Fibroblast of lung (primary cell): ENCODE results near the gene TPO. TPM values are rescaled to one million over a fixed set of nuclear protein-coding genes. Genes with fewer than 3 reads are reported as not detected.

Source experiments
- DNase-seq, 2 donors: peaks; one replicate each; pipeline versions ENCODE4 v3.0.0 to v3.0.0-alpha.2; 2010; ENCODE audit warnings: low read depth in 2 of 2
- H2AFZ ChIP-seq: 2 replicates; pipeline ENCODE4 v1.5.1; 2012; ENCODE audit warnings: low read length, control low read depth, inconsistent platforms
- H3K27ac ChIP-seq: 2 replicates; pipeline ENCODE4 v1.5.1; 2011; ENCODE audit warnings: low read length, control low read depth; ENCODE audit not compliant: insufficient read depth
- H3K27me3 ChIP-seq: 2 replicates; pipeline ENCODE4 v1.5.1; 2011; ENCODE audit warnings: mild to moderate bottlenecking, low read length; ENCODE audit not compliant: control insufficient read depth, insufficient read depth
- H3K36me3 ChIP-seq: 2 replicates; pipeline ENCODE4 v1.5.1; 2011; ENCODE audit warnings: low read length; ENCODE audit not compliant: control insufficient read depth, insufficient read depth
- H3K4me1 ChIP-seq: 2 replicates; pipeline ENCODE4 v1.5.1; 2011; ENCODE audit warnings: low read length; ENCODE audit not compliant: control insufficient read depth, insufficient read depth; ENCODE audit errors: extremely low read depth
- H3K4me2 ChIP-seq: 2 replicates; pipeline ENCODE4 v1.5.1; 2011; ENCODE audit warnings: low read length, control low read depth; ENCODE audit not compliant: insufficient read depth; ENCODE audit errors: extremely low read depth
- H3K4me3 ChIP-seq, 4 experiments: fragments of 200-600 bp in 1 of 4; sonication (generic) in 1 of 4; replicated peaks in 1 of 4; 2 replicates each; pipeline ENCODE4 v1.5.1; 2011 to 2016; ENCODE audit warnings: low read length in 4 of 4, low read depth in 3 of 4, mild to moderate bottlenecking in 3 of 4, control low read depth in 2 of 4, inconsistent platforms in 1 of 4, mixed read lengths in 1 of 4; ENCODE audit not compliant: insufficient read depth in 1 of 4; ENCODE audit errors: control extremely low read depth in 1 of 4
- H3K79me2 ChIP-seq: 2 replicates; pipeline ENCODE4 v1.5.1; 2012; ENCODE audit warnings: mild to moderate bottlenecking, low read length, inconsistent platforms; ENCODE audit not compliant: control insufficient read depth, insufficient read depth
- H3K9ac ChIP-seq: 2 replicates; pipeline ENCODE4 v1.5.1; 2011; ENCODE audit warnings: mild to moderate bottlenecking, low read length, control low read depth; ENCODE audit not compliant: insufficient read depth
- H3K9me3 ChIP-seq: 2 replicates; pipeline ENCODE4 v1.5.1; 2012; ENCODE audit warnings: low read depth, low read length; ENCODE audit not compliant: control insufficient read depth, insufficient read depth
- H4K20me1 ChIP-seq: 2 replicates; pipeline ENCODE4 v1.5.1; 2011; ENCODE audit warnings: low read length; ENCODE audit not compliant: control insufficient read depth, insufficient read depth; ENCODE audit errors: extremely low read depth
- EZH2 ChIP-seq: IDR thresholded peaks from 2 replicates; pipeline ENCODE4 v1.5.1; 2012; ENCODE audit warnings: low read length, control low read depth, mild to moderate bottlenecking; ENCODE audit errors: missing control alignments
- polyA plus RNA-seq, 2 donors: library from polyadenylated mRNA; depleted of rRNA in 1 of 2; stranded (reverse) in 1 of 2; unstranded in 1 of 2; fragments of >200 nt; gene quantifications; 2 replicates each; pipeline ENCODE4 v1.2.1, GENCODE V29; 2011 to 2012; ENCODE audit warnings: missing spikeins in 1 of 2
- total RNA-seq: library from RNA; depleted of rRNA; stranded (reverse); fragments of >200 nt; gene quantifications from 2 replicates; pipeline ENCODE4 v1.2.1, GENCODE V29; 2014
- TF ChIP-seq, protein P1 (sequence below), 2 donors: IDR thresholded peaks in 1 of 2; conservative IDR thresholded peaks in 1 of 2; 1 replicate in 1 of 2; 2 replicates in 1 of 2; pipeline ENCODE4 v1.5.1; 2011 to 2012; ENCODE audit warnings: low read length in 2 of 2, control low read depth in 1 of 2, inconsistent platforms in 1 of 2, low read depth in 1 of 2, mild to moderate bottlenecking in 1 of 2

TPO gene
- total and polyA plus RNA-seq, 2 donors (not counting 1 experiment from before 2014, with no cell fraction given): not detected

- H3K27me3 ChIP-seq: peaks cover 6% of the 10 kb centered on the region
- no peak for TF ChIP-seq EZH2
- TF ChIP-seq, protein P1, sequence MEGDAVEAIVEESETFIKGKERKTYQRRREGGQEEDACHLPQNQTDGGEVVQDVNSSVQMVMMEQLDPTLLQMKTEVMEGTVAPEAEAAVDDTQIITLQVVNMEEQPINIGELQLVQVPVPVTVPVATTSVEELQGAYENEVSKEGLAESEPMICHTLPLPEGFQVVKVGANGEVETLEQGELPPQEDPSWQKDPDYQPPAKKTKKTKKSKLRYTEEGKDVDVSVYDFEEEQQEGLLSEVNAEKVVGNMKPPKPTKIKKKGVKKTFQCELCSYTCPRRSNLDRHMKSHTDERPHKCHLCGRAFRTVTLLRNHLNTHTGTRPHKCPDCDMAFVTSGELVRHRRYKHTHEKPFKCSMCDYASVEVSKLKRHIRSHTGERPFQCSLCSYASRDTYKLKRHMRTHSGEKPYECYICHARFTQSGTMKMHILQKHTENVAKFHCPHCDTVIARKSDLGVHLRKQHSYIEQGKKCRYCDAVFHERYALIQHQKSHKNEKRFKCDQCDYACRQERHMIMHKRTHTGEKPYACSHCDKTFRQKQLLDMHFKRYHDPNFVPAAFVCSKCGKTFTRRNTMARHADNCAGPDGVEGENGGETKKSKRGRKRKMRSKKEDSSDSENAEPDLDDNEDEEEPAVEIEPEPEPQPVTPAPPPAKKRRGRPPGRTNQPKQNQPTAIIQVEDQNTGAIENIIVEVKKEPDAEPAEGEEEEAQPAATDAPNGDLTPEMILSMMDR (conservative IDR thresholded peaks at IDR 0.05 in 1 of 2, IDR thresholded peaks at IDR 0.05 in 1 of 2; ENCODE audit: low read depth in 1 of 2, low read length in 2 of 2): no peak
- H3K36me3 ChIP-seq: no peaks in the 10 kb centered on the region
- no peak overlapping the region for H3K4me3 ChIP-seq
- no peak for DNase-seq
- H4K20me1 ChIP-seq: no peaks in the 10 kb centered on the region
- peaks cover 3% of the 10 kb centered on the region for H3K4me1 ChIP-seq
- no peaks in the 10 kb centered on the region for H3K79me2 ChIP-seq
- H3K27ac ChIP-seq: no peak overlapping the region
- no peak overlapping the region for H3K4me2 ChIP-seq
- H2AFZ ChIP-seq: no peak overlapping the region
- no peaks in the 10 kb centered on the region for H3K9me3 ChIP-seq
- H3K9ac ChIP-seq: no peak overlapping the region
These were observed 146.4 kb downstream of the TPO start for GRCh38 chr2:1559589-1560175.

DNA sequence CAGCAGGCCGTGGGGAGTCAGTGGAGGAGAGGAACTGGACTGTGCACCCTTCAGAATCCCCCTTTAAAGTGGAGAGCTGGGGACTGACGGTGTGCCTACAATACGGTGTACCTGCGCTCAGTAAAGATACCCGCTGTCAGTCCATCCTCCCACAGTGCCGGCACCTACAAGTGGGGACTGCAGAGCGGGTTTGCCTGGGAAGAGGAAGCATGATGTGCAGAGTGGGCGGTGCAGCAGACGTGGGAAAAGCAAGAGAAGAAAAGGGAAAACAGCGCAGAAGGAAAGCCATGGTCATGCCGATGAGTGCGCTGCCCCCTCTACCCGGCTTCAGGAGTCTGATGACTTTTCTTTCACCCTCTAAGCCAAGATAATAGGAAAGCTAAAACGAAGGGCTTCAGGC is 148.0 kb downstream of the TPO start:
- H4K20me1 ChIP-seq: no peaks in the 10 kb centered on the region
- no peak overlapping the region for H3K4me3 ChIP-seq
- H2AFZ ChIP-seq: no peak overlapping the region
- no peaks in the 10 kb centered on the region for H3K79me2 ChIP-seq
- peaks cover 3% of the 10 kb centered on the region for H3K4me1 ChIP-seq
- H3K9ac ChIP-seq: no peak overlapping the region
- H3K27me3 ChIP-seq: peaks cover 6% of the 10 kb centered on the region
- H3K9me3 ChIP-seq: no peaks in the 10 kb centered on the region
- TF ChIP-seq, protein P1 (conservative IDR thresholded peaks at IDR 0.05 in 1 of 2, IDR thresholded peaks at IDR 0.05 in 1 of 2; ENCODE audit: low read depth in 1 of 2, low read length in 2 of 2): no peak
- no peak for TF ChIP-seq EZH2
- H3K4me2 ChIP-seq: no peak overlapping the region
- no peak overlapping the region for H3K27ac ChIP-seq
- no peak for DNase-seq
- no peaks in the 10 kb centered on the region for H3K36me3 ChIP-seq

DNA sequence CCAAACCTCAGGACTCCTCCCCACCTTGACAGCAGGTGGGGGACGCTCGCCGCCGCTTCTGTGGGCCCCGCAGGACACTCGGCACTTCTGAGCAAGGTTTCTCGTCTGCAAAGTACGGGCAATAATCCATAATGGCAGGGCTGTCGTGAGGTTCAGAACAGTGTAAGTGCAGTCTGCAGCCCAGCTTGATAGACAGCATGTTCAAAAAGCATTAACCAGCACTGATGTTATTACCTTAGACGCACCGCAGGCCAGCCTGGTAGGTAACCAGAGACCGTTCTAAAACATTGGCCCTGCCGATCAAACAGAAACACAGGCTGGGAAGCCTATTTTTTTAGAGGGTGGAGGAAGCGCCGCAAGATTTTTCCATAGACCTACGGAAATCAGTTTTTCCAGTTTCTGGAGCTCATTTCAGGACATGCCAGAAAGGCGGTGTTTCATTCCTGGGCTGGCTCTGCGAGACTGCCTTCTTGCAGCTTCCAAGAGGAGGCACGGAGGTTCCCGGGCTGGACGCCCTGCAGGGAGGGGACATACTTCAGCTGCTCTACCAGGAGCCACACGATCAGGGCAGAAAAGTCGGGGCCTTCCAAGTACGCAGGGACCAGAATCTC is 148.7 kb downstream of the TPO start:
- H3K4me1 ChIP-seq: peaks cover 2% of the 10 kb centered on the region
- H3K9ac ChIP-seq: no peak overlapping the region
- TF ChIP-seq EZH2: no peak
- TF ChIP-seq, protein P1 (conservative IDR thresholded peaks at IDR 0.05 in 1 of 2, IDR thresholded peaks at IDR 0.05 in 1 of 2; ENCODE audit: low read depth in 1 of 2, low read length in 2 of 2): no peak

More for the DNA sequence above, 148.7 kb downstream of the TPO start:
- Histone ChIP-seq H3K27me3 (peaks cover 6% of the 10 kb centered on the region), H3K27ac (no peak overlapping the region), H3K36me3 (no peaks in the 10 kb centered on the region), H4K20me1 (no peaks in the 10 kb centered on the region), H3K79me2 (no peaks in the 10 kb centered on the region), H3K4me2 (no peak overlapping the region), H2AFZ (no peak overlapping the region), H3K9me3 (no peaks in the 10 kb centered on the region), H3K4me3 (no peak overlapping the region)
- DNase-seq: no peak
